Skeletal muscle satellite cell (primary cell): ENCODE measurements around the gene PKP3.
A peak's percentile ranks its signal among the peaks of the same experiment; 100 is the strongest.

Experiments
- H3K27me3 ChIP-seq: 2 replicates; pipeline ENCODE4 v1.7.0; 2013; ENCODE audit warnings: low read length; ENCODE audit not compliant: control insufficient read depth, insufficient read depth
- H3K36me3 ChIP-seq: 2 replicates; pipeline ENCODE4 v1.7.0; 2013; ENCODE audit warnings: mild to moderate bottlenecking, control low read depth, low read length; ENCODE audit not compliant: insufficient read depth
- H3K4me1 ChIP-seq: 2 replicates; pipeline ENCODE4 v1.7.0; 2013; ENCODE audit warnings: low read length; ENCODE audit not compliant: control insufficient read depth, insufficient read depth
- H3K4me2 ChIP-seq: 2 replicates; pipeline ENCODE4 v1.7.0; 2013; ENCODE audit warnings: mild to moderate bottlenecking, low read length
- H3K4me3 ChIP-seq: 2 replicates; pipeline ENCODE4 v1.7.0; 2013; ENCODE audit warnings: low read length
- H3K9ac ChIP-seq: 2 replicates; pipeline ENCODE4 v1.7.0; 2013; ENCODE audit warnings: mild to moderate bottlenecking, low read depth, low read length, moderate library complexity
- H3K9me3 ChIP-seq: replicated peaks from 2 replicates; pipeline ENCODE4 v1.7.0; 2013; ENCODE audit warnings: mild to moderate bottlenecking, control low read depth, low read length

The PKP3 gene

DNA sequence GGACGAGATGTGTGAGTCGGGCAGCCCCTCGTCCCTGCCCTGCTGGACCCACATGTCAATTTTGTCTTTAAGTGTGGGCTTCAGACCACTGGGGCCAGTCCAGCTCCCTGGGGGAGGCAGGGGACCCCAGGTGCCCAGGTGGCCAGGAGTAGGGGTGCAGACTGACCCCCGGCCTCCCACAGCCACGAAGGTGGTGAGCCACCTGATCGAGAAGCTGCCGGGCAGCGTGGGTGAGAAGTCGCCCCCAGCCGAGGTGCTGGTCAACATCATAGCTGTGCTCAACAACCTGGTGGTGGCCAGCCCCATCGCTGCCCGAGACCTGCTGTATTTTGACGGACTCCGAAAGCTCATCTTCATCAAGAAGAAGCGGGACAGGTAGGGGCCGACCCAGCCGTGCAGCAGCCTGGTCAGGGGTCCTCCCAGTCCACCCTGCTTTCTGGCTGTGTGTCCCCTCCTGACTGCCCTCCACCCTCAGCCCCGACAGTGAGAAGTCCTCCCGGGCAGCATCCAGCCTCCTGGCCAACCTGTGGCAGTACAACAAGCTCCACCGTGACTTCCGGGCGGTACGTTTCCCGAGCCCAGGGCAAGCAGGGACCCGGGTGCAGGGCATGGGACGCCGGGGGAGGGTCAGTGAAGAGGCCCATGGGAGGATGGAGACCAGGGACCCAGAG, 9.9 kb downstream of the PKP3 start:
- no peak overlapping the region for H3K4me3 ChIP-seq
- H3K4me2 ChIP-seq, result no peak overlapping the region
- peaks cover 14% of the 10 kb centered on the region for H3K4me1 ChIP-seq
- H3K9me3 ChIP-seq, result no peaks in the 10 kb centered on the region
- no peak overlapping the region for H3K9ac ChIP-seq
- H3K36me3 ChIP-seq, result no peaks in the 10 kb centered on the region
- H3K27me3 ChIP-seq, result no peaks in the 10 kb centered on the region

- no peak overlapping the region for H3K4me2 ChIP-seq
- no peak overlapping the region for H3K9ac ChIP-seq
- H3K4me1 ChIP-seq, result peaks cover 14% of the 10 kb centered on the region
These were observed 10.7 kb downstream of the PKP3 start for GRCh38 chr11:404551-405264.

GRCh38 chr11:405323-405953, 11.4 kb downstream of the PKP3 start:
- Histone ChIP-seq H3K4me1 (peaks cover 14% of the 10 kb centered on the region), H3K4me3 (no peak overlapping the region), H3K9ac (no peak overlapping the region)

More at GRCh38 chr11:404551-405264, 10.7 kb downstream of the PKP3 start:
- Histone ChIP-seq H3K9me3 (no peaks in the 10 kb centered on the region), H3K36me3 (no peaks in the 10 kb centered on the region), H3K4me3 (no peak overlapping the region), H3K27me3 (no peaks in the 10 kb centered on the region)

DNA sequence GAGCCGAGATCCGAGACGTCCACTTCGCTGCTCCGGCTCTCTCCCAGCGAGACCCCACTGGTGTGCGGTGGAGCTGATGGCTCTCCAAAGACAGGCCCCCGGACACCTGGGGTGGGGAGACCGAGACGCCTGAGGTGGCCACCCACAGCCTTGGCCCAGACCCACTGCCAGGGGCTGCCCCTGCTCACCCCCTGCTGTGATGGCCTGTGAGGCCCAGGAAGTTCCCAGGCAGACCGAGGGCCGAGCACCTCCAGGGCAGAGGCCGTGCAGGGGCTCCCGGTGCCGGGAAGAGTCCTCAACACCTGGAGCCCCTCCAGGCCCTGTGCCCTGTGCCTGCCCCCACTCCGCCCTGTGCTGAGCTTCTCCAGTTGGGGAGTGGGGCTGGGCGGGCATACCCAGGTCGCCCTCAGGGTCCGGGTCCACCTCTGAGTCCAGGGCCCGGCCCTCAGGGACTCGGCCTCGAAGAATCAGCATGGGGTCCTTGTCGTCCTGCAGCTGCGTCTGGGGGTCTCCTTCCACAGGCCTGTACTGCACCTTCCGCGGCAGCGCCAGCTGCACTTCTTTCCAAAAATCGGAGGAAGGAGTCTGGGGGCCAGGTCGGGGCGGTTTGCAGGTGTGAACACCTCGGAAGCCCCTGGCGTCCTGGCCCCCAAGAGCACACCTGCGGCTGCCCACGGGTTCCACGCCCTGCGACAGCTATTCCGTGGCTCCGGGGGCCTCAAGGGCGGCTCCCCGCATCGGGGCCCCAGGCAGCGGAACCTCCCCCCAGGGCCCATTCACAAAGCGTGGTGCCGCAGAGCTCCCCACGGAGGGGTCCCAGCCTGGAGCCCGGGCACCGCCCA, 12.2 kb downstream of the PKP3 start:
- H3K9ac ChIP-seq, result peak overlapping the region; percentile 65
- H3K36me3 ChIP-seq, result no peaks in the 10 kb centered on the region
- H3K4me3 ChIP-seq, result peak overlapping the region; percentile 81
- no peaks in the 10 kb centered on the region for H3K9me3 ChIP-seq
- no peaks in the 10 kb centered on the region for H3K27me3 ChIP-seq
- peaks cover 14% of the 10 kb centered on the region for H3K4me1 ChIP-seq
- H3K4me2 ChIP-seq, result peak overlapping the region; percentile 92

More at GRCh38 chr11:405323-405953, 11.4 kb downstream of the PKP3 start:
- Histone ChIP-seq H3K36me3 (no peaks in the 10 kb centered on the region), H3K9me3 (no peaks in the 10 kb centered on the region), H3K4me2 (peak overlapping the region; percentile 92), H3K27me3 (no peaks in the 10 kb centered on the region)

DNA sequence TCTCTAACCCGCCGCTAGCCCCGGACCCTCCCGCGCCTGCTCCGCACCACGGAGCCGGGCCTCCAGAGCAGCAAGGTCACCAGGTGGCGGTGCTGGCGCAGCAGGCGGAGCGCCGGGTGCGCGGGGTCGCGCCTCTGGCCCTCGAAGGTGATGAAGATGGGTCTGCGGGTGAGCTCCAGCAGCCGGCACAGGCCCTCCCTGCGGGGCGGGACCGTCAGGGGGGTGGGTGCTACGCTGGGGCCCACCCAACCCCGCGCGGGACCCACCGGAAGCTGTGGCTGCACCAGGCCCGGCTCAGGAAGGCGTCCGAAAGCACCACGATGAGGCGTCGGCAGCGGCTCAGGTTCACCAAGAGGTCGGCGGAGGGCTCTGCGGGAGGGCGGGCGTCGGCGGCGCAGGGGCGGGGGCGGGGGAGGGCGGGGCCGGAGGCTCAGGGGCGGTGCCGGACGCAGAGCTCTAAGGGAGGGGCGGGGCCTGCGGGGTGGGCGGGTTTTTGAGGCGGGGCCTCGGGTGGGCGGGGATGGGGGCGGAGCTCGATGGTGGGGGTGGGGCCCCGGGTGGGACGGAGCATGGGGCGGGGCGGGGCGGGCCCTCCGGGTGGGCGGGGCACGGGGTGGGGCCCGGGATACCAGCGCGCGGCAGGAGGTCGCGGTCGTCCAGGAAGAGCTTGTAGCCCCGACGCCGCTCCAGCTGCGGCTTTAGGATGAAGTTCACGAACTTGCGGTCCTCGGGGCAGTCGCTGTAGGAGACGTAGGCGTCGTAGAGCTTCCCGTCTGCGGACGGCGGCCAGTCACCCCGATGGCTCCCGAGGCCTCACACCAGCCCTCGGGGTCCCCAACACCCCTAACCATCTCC, 13.0 kb downstream of the PKP3 start:
- peak overlapping the region; percentile 81 for H3K4me3 ChIP-seq
- H3K9me3 ChIP-seq, result no peaks in the 10 kb centered on the region

DNA sequence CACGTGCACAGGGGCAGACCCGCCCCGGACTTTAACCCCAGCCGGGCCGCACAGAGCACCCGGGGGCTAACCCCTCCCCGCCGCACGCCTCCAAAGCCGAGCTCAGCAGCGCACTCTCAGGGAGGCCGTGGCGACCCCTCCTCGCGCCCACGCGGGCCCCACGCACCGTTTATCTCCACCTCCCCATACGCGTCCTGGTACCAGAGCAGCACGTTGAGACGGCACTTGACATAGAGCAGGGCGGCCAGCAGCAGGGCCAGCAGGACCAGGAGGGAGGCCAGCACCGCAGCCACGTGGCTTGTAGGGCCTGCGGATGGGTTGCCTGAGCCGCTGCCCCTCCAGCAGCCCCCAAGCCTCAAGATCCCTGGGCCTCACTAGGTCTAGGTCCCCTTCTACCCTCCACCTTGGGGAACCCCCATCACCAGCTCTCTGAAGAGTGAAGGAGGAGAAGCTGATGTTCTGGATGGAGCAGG, 13.7 kb downstream of the PKP3 start:
- no peak overlapping the region for H3K4me2 ChIP-seq
- H3K9me3 ChIP-seq, result no peaks in the 10 kb centered on the region
- no peak overlapping the region for H3K9ac ChIP-seq
- no peak overlapping the region for H3K4me3 ChIP-seq
- no peaks in the 10 kb centered on the region for H3K27me3 ChIP-seq
- no peaks in the 10 kb centered on the region for H3K36me3 ChIP-seq
- peaks cover 14% of the 10 kb centered on the region for H3K4me1 ChIP-seq

More for the DNA sequence above, 13.0 kb downstream of the PKP3 start:
- Histone ChIP-seq H3K4me2 (peak overlapping the region; percentile 92), H3K27me3 (no peaks in the 10 kb centered on the region), H3K36me3 (no peaks in the 10 kb centered on the region), H3K4me1 (peaks cover 14% of the 10 kb centered on the region), H3K9ac (peak overlapping the region; percentile 65)

DNA sequence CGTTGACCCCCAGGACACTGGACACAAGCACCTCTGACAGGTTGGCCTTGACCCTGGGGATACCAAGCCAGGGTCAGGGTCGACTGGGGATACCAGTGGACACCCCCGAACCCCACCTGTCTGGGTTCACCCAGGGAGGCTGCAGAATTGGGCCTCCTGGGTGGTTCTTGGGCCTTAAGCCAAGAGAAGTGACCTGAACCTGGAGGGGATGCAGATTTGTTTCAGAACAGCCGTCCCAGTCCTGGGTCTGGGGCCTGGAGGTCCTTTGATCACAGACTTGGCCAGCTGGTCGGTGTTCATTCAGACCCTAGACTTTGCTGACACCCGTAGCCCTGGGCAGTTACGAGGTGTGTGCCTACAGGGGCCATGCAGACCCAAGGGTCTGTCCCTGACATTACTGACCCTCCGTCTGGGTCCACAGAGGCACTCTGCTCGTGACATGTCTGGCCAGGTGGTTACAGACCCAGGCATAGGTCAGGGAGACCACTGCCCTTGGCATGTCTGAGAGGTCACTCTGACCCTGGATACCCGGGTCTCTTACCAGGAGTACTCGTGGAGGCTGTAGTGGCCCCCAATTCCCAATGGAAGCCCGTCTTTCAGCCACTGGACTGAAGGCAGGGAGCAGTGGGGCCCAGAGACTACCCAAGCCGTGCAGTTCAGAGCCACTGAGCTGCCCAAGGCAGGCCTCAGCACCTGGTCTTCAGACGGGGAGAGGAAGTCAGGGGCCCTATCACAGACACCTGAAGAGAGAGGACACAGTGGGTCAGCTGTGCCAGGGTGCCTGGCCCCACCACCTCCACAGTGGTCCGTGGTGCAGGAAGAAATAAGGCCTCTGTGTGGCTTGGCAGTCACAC, 14.4 kb downstream of the PKP3 start:
- peaks cover 14% of the 10 kb centered on the region for H3K4me1 ChIP-seq
- H3K27me3 ChIP-seq, result no peaks in the 10 kb centered on the region

DNA sequence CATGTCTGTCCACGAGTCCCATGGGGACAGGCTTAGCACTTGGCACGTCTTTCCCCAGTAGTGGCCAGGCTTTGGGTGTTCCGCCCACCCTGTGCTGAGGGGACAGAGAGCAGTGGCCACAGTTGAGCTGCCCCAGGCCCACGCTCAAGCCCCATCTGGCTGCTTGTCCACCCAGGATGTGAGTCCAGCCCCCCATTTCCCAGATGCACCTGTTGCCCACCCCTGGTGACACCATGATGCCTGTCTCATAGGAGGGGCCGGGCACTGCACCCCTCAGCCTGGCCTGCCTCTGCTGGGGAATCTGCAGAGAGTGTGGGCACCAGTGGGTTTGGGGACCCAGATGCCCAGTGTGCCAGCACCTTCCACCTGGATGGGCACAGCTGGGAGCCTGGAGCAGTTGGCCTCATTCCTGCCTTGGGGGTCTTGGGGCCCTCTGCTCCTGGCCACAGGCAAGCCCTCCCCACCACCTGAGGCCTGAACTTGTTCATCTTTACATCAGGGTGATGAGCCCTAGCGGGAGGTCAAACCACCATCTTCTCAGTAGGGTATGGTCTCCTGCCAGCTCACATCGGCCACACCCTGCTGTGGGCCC, 15.1 kb downstream of the PKP3 start:
- H3K4me2 ChIP-seq, result no peak overlapping the region
- no peaks in the 10 kb centered on the region for H3K36me3 ChIP-seq
- H3K4me3 ChIP-seq, result no peak overlapping the region
- no peaks in the 10 kb centered on the region for H3K27me3 ChIP-seq
- no peaks in the 10 kb centered on the region for H3K9me3 ChIP-seq
- peaks cover 14% of the 10 kb centered on the region for H3K4me1 ChIP-seq
- H3K9ac ChIP-seq, result no peak overlapping the region

More for the DNA sequence above, 14.4 kb downstream of the PKP3 start:
- Histone ChIP-seq H3K9ac (no peak overlapping the region), H3K36me3 (no peaks in the 10 kb centered on the region), H3K4me2 (no peak overlapping the region), H3K9me3 (no peaks in the 10 kb centered on the region), H3K4me3 (no peak overlapping the region)

DNA sequence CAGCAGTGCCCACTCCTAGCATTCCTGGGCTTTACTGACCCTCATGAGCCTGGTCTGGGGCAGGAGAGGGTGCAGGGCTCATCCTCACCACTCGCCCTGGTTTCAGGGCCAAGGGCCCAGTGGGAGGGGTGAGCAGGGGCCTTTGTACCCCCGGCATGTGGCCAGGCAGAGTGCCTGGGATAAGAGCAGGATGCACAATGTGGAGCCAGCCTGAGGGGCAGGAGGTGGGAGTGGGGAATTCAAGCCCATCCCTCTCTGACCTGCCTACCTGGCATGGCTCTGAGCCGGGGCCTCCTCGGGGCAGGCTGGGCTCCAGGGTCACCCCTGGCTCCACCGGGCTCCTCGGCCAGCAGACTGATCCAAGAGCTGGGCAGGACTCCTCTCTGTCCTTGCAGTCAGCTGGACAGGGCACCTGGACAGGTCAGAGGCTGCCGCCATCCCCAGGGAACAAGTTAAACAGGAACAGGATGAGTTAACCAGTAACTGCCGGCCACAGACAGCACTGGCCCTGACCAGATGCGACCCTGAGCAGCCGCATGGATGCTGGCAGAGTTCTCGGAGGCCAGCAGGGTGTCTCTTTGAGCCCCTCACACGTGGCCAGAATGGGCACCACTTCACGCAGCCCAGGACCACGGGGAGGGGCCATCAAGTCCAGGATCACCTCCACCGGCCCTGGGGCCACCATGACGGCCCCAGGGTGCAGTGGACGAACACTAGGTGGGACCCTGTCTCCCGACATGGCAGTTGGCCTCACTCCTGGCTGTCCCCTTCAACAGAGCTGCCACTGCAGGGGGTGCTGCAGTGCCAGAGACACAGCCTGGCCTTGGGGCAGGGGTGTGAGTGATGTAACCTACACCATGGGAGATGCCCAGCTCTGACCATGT, 15.8 kb downstream of the PKP3 start:
- H3K9ac ChIP-seq, result no peak overlapping the region
- no peaks in the 10 kb centered on the region for H3K9me3 ChIP-seq
- H3K27me3 ChIP-seq, result no peaks in the 10 kb centered on the region
- no peaks in the 10 kb centered on the region for H3K36me3 ChIP-seq
- peaks cover 17% of the 10 kb centered on the region for H3K4me1 ChIP-seq
- no peak overlapping the region for H3K4me2 ChIP-seq
- H3K4me3 ChIP-seq, result no peak overlapping the region
